Activated CD4-positive, alpha-beta T cell treated with anti-CD3 and anti-CD28 coated beads, Interleukin-2, amount 50 U/mL, for 1 hour (primary cell): ENCODE measurements around the gene VKORC1.

Source experiments
- DNase-seq: peaks from one replicate; pipeline ENCODE4 v3.0.0-alpha.2; 2020

Gene VKORC1

DNA sequence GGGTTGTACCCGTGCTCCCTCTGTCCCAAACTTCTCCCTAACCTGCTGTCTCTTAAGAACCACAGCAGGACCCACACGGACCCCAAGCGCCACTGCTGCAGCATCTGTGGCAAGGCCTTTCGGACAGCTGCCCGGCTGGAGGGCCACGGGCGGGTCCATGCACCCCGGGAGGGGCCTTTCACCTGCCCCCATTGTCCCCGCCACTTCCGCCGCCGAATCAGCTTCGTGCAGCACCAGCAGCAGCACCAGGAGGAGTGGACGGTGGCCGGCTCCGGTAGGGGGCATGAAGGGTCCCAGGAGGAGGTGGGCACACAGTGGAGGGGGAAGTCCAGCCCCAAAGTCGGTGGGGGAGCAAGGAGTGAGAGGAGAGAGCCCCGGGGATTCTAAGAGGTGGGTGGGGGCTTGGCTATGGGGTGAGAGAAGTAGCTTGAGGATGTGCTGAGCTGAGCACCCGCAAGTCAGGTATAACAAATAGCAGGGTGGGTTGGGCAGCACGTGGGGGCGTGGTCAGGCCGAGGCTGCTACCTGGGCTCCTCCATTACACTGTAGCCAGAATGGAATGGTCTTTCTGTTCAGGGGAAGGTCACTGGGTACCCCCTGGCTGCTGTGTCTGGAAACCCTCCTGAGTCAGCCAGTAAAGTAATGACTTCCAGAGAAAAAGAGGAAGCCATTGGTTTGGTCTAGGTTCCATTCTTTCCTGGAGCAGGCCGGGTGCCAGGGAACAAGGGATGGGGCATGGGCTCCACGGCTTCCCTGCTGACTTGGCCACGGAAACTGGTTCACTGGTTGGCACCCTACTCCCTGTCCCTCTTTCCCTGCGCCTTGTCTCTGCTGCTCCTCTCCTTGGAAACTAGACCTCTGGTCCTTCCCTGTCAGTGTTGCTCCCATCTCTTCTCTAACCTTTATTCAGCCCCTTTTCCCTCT lies 12.9 kb downstream of the VKORC1 start:
- DNase-seq, result no peak

DNA sequence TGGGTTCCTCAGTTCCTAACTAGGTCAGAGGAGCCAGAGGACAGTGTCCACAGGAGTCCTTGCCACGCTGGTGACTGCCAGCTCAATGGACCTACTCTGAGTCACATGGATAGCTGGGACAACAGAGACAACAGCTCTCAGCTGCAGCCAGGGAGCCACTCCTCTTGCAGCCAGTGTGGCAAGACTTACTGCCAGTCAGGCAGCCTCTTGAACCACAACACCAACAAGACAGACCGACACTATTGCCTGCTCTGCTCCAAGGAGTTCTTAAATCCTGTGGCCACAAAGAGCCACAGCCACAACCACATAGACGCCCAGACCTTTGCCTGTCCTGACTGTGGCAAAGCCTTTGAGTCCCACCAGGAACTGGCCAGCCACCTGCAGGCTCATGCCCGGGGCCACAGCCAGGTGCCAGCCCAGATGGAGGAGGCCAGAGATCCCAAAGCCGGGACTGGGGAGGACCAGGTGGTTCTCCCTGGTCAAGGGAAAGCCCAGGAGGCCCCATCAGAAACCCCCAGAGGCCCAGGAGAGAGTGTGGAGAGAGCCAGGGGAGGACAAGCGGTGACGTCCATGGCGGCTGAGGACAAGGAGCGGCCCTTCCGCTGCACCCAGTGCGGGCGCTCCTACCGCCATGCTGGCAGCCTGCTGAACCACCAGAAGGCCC lies 13.7 kb downstream of the VKORC1 start:
- no peak for DNase-seq

DNA sequence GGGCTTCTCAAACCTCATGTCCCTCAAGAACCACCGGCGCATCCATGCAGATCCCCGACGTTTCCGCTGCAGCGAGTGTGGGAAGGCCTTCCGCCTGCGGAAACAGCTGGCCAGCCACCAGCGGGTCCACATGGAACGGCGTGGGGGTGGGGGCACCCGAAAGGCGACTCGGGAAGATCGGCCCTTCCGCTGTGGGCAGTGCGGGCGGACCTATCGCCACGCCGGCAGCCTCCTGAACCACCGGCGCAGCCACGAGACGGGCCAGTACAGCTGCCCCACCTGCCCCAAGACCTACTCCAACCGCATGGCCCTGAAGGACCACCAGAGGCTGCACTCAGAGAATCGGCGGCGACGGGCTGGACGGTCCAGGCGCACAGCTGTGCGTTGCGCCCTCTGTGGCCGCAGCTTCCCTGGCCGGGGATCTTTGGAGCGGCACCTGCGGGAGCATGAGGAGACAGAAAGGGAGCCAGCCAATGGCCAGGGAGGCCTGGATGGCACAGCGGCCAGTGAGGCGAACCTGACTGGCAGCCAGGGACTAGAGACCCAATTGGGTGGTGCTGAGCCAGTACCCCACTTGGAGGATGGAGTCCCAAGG lies 14.5 kb downstream of the VKORC1 start:
- no peak for DNase-seq

DNA sequence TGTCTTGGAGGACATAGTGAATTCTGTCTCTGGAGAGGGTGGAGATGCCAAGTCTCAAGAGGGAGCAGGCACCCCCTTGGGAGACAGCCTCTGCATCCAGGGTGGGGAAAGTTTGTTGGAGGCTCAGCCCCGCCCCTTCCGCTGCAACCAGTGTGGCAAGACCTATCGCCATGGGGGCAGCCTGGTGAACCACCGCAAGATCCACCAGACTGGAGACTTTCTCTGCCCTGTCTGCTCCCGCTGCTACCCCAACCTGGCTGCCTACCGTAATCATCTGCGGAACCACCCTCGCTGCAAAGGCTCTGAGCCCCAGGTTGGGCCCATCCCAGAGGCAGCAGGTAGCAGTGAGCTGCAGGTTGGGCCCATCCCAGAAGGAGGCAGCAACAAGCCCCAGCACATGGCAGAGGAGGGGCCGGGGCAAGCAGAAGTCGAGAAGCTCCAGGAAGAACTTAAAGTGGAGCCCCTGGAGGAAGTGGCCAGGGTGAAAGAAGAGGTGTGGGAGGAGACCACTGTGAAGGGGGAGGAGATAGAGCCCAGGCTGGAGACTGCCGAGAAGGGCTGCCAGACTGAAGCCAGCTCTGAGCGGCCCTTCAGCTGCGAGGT lies 15.2 kb downstream of the VKORC1 start:
- DNase-seq, result no peak

DNA sequence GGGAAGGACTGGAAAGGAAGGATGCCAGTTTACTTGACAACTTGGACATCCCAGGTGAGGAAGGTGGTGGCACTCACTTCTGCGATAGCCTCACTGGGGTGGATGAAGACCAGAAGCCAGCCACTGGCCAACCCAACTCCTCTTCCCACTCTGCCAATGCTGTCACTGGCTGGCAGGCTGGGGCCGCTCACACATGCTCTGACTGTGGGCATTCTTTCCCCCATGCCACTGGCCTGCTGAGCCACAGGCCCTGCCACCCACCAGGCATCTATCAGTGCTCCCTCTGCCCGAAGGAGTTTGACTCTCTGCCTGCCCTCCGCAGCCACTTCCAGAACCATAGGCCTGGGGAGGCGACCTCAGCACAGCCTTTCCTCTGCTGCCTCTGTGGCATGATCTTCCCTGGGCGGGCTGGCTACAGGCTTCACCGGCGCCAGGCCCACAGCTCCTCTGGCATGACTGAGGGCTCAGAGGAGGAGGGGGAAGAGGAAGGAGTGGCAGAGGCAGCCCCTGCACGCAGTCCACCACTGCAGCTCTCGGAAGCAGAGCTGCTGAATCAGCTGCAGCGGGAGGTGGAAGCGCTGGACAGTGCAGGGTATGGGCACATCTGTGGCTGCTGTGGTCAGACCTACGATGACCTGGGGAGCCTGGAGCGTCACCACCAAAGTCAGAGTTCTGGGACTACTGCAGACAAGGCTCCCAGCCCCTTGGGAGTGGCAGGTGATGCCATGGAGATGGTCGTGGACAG lies 15.8 kb downstream of the VKORC1 start:
- DNase-seq, result no peak

DNA sequence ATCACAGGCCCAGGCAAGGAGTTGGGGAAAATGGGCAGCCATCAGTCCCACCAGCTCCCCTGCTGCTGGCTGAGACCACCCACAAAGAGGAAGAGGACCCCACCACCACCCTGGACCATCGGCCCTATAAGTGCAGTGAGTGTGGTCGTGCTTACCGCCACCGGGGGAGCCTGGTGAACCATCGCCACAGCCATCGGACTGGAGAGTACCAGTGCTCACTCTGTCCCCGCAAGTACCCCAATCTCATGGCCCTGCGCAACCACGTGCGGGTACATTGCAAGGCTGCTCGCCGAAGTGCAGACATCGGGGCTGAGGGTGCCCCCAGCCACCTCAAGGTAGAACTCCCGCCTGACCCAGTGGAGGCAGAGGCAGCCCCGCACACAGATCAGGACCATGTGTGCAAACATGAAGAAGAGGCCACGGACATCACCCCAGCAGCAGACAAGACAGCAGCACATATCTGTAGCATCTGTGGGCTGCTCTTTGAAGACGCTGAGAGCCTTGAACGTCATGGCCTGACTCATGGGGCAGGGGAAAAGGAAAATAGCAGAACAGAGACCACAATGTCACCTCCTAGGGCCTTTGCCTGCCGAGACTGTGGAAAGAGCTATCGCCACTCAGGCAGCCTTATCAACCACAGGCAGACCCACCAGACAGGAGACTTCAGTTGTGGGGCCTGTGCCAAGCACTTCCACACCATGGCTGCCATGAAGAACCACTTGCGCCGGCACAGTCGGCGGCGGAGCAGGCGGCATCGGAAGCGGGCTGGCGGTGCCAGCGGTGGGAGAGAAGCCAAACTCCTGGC lies 16.8 kb downstream of the VKORC1 start:
- DNase-seq, result no peak

DNA sequence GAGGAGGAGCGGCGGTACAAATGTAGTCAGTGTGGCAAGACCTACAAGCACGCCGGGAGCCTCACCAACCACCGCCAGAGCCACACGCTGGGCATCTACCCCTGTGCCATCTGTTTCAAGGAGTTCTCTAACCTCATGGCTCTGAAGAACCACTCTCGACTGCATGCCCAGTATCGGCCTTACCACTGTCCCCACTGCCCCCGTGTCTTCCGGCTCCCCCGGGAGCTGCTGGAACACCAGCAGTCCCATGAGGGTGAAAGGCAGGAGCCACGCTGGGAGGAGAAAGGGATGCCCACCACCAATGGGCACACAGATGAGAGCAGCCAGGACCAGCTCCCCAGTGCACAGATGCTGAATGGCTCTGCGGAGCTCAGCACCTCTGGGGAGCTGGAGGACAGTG lies 17.6 kb downstream of the VKORC1 start:
- DNase-seq, result no peak

DNA sequence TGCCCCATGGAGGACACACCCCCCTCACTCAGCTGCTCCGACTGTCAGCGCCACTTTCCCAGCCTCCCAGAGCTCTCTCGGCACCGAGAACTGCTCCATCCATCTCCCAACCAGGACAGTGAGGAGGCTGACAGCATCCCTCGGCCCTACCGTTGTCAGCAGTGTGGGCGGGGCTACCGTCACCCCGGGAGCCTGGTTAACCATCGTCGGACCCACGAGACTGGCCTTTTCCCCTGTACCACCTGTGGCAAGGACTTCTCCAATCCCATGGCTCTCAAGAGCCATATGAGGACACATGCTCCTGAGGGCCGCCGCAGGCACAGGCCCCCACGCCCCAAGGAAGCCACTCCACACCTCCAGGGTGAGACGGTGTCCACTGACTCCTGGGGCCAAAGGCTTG lies 18.3 kb downstream of the VKORC1 start:
- DNase-seq, result no peak

DNA sequence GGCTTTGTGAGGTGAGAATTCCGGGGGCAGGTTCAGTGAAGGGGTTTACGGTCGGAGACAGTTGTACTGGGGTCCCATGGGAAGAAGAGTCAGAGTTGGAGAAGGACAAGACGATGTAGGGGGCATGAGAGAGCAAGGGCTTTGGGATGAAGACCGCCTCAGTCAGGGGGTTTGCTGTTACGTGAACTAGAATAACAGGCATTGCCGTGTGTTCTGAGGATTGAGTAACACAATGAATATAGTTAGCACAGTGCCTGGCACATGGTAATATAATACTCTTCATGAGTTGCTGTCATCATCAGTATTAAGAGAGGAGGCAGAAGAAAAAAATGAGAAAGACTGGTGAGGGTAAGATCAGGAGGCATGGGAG lies 19.8 kb downstream of the VKORC1 start:
- DNase-seq, result no peak

DNA sequence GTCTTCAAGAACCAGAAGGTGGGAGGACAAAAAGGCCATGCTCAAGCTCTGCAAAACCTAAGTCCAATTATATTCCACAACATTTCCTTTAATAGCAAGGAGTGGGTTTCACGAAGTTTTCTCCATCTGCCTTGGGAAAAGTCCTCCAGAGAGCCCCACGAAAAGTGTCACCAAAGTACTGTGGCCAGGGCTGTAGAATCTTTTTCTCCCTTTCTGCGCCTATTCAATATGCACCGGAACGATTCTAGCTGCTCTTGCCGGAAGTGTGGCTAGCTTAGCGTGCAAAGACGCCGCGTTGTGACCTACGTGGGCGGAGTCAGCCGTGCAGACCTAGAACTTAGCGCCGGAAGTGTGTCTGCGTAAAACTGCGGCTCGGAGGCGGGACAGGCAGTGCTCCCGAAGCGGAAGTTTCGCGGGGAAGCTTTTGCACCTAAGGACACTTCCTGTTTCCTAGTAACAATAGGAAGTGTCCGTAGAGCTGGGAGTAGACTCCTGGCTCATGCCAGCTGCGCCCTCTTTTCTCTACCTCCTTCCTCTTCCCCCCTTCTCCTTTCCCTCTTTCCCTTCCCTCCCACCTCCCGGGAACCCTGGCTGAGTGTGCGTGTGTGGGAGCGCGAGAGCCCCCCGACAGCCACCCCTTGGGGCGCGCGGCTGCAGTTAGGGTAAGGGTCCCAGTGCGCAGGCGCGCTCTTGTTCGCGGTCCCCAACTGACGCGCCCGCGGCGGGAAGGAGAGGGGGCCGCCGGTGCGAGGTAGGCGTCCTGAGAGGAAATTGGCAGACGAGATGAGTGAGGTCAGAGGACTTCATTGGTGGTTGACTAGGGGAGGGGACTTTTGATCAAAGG lies 20.4 kb downstream of the VKORC1 start, which contains the start of the genes ZNF646 and ZNF668:
TSS of gene ZNF646 (plus strand) at position 453 of the 844 bp plus-strand sequence. CDS start 1,903 bp downstream, outside the sequence.
TSS of gene ZNF668 (minus strand) at position 271 of the 844 bp plus-strand sequence. CDS start 9,781 bp downstream, outside the sequence.
- peak; percentile 97 for DNase-seq

DNA sequence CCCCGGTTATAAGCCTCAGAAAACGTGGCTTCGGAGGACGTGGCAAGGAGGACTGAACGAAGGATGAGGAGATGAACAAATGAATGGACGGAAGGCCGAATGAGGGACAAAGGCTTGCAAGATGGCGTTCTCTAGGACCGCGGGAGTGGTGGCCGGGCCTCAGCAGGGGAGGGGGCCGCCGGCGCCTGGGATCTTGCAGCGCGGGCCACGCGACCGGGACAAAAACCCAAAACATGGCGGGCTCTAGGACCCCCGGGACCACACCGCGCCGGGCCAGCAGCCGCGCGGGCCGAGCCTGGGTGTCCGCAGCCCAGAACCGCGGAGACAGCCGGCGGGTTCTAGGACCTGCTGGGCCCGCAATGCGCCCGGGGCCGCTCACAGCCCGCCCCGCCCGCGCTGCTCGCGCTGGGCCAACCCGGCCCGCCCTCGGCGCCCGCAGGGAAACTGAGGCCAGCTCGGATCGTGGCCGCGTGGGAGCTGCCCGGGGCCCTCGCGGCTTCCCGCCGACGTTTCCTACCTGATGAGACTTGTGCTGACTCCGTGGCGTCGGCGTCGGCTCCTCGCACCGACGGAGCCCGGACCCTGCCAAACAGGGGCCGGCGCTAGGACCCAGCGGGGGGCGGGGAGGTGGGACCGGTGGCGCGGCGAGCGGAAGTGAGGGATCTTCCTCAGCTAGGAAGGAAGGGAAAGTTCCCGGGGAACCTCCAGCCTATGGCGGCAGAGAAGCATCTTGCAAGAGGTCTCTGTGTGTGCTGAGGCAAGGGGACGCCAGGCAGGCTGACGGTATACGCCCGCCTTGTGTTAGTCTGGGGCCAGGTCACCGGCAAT lies 21.2 kb downstream of the VKORC1 start:
- peak; percentile 81 for DNase-seq

DNA sequence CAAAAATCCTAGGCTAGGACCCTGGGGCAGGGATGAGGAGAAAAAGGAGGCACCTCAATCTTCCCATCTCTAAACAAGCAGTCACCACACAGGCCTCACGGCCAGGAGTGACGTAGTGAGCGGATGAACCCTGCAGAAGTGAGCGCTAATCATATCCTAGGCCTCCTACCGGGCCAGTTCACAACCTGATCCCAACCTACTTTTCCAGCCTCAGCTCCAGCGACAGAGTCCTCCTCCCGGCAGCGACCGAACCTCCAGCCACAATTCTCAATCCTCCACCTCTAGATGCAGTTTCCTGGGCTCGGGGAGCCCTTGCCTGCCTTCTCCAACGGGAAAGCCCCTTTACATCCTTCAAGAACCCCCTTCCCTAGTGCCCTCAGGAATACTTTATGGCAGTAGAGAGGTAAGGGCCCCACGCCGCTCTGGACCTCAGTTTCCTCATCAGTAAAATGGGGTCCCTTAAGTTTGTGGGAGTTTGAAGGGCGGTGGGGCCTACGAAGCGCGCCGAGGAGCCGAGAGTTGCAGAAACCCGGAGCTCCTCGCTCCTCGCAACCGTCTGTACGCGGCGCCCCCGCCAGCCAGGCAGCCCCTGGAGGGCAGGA lies 22.0 kb downstream of the VKORC1 start:
- DNase-seq, result no peak

DNA sequence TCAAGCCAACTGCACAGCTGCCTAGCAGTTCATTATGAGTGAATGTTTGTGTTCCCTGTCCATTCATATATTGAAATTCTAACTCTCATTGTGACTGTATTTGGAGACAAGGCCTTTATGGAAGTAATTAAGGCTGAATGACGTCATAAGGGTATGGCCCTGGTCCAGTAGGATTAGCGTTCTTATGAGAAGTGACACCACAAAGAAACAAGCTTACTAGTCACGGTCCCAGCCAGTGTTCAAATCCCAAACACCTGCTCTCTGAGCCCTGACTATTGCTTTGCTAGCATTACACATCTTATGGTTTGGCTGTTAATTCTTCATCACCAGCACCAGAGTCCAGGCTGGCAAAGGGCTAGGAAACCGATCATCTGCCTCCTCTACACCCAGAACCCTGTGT lies 22.7 kb downstream of the VKORC1 start:
- DNase-seq, result no peak

DNA sequence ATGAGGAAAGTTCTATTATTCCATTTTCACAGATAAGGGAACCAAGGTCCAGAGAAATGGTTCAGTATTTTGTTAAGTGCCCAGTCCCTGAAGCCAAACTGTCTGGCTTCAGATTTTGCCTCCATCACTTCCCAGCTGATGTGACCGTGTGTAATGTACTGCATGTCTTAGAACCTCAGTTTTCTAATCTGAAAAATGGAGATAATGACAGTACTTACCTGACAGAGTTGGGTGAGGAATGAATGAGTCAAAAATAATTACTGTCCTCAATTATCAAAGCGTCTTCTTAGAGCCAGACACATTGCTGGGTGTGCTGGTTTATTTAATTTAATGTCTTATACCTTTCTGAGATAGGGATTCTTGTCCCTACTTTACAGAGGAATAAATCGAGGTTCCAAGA lies 27.3 kb downstream of the VKORC1 start:
- no peak for DNase-seq

DNA sequence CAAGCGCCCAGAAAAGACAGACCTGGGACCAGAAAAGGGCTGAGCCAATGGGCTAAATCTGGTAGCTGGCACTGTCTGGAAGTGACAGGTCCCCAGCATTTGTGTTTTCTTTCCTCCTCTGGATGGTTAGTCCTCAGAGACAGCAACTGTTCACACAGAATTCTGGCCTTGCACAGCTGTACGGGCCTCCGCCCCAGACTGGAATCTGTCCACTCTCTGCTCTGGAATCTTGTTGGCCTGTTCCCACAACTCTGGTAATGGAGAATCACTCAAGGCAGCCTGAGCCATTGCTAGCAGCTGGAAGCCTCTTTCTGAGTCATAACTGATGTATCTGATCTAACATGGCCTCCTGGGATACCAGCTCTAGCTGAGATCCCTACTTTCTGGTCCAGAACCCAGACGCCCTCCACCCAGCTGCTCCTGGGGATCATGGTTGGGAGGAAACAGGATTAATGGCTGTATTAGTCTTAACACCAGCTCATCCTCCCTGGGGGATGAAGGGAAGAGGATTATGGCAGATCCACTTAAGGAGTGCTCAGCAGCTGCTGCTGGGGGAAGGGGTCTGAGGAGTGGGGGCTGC lies 29.6 kb downstream of the VKORC1 start:
- DNase-seq, result no peak

DNA sequence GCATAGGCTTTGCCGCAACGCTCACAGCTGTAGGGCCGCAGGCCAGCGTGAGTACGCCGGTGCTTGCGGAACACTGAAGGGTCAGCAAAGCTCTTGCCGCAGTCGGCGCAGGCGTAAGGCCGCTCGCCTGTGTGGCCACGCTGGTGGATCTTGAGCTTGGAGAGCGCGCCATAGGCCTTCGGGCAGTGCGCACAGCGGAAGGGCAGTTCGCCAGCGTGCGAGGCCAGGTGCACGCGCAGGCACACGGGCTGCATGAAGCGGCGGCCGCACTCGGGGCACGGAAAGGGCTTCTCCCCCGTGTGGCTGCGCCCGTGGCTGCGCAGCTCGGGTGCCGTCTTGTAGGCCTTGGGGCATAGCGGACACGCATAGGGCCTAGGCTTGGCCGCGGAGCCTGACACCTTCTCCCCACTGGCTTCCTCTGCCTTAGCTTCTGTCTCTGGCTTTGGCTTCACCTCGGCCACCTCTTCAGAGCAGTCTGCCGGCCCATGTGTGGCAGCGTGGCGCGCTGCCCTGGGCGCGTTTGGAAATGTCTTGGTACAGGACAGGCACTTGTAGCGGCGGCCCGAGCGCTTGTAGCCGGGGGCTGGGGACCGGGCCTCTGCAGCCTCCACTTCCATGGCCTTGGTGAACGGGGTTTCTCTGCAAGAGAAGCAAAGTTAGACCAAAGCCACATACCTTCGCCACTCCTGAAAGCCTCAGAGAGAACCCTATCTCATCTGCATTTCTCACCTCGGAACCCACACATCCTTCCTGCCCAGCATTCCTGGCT lies 30.6 kb downstream of the VKORC1 start:
- no peak for DNase-seq

DNA sequence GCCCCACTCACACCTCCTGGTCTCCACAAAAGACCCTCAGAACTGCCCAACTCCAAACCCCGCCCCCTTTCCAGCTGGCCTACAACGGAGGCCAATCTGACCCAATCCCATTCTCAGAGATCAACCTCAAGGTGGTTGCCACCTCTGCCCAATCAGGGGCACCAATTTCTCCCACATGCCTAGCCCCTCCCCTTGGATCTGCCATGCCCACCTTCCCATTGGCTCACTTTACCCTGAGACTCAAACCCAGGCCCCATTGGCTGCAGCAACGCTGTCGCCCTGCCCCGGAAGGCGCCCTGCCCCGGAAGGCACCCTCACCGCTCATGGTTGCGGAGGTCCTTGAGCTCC lies 31.1 kb downstream of the VKORC1 start:
- no peak for DNase-seq

DNA sequence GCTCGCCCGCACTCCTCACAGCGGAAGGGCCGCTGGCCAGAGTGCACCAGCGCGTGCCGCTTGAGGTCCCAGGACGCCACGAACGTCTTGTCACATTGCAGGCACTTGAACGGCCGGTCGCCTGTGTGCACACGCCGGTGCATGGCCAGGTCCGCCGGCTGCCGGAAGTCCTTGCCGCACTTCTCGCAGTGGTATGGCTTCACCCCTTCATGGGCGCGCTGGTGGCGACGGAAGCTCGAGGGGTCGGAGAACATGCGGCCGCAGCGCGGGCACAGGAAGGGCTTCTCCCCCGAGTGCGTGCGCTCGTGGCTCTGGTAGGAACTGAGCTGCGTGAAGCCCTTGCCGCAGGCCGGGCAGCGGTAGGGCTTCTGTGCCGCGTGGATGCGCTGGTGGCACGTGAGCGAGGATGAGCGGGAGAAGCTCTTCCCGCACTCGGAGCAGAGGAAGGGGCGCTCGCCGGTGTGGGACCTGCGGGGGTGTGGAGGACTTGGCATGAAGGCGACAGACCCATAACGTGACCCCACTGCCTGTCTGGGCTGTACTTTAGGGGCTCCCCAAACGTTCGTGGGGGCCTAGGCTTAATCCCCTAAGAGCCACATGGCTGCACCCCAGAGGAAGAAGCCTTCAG lies 32.7 kb downstream of the VKORC1 start:
- DNase-seq, result no peak
